Measurements from ENCODE around the gene ARHGEF7.

The ARHGEF7 gene

DNA sequence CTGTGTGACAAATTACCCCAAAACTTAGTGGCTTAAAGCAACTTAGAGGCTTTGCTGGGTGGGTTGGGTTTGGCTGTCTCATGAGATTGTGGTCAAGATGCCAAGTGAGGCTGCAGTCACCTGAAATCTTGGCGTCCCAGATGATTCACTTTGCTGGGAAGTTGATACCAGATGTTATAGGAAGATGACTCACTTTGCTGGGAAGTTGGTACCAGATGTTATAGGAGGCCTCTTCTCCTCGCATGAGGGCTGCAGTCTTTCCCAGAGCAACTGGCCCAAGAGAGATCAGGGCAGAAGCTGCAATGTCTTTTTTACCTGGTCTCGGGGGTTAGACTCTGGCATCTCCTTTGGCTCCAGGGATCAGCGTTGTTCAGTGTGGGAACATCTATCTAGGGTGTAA is 222.1 kb downstream of the ARHGEF7 start:
- DNase-seq (ENCODE audit: low read depth) = no peak
- TF ChIP-seq, protein P1, sequence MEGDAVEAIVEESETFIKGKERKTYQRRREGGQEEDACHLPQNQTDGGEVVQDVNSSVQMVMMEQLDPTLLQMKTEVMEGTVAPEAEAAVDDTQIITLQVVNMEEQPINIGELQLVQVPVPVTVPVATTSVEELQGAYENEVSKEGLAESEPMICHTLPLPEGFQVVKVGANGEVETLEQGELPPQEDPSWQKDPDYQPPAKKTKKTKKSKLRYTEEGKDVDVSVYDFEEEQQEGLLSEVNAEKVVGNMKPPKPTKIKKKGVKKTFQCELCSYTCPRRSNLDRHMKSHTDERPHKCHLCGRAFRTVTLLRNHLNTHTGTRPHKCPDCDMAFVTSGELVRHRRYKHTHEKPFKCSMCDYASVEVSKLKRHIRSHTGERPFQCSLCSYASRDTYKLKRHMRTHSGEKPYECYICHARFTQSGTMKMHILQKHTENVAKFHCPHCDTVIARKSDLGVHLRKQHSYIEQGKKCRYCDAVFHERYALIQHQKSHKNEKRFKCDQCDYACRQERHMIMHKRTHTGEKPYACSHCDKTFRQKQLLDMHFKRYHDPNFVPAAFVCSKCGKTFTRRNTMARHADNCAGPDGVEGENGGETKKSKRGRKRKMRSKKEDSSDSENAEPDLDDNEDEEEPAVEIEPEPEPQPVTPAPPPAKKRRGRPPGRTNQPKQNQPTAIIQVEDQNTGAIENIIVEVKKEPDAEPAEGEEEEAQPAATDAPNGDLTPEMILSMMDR (IDR thresholded peaks at IDR 0.05; ENCODE audit: control insufficient read depth, extremely low read depth, insufficient read depth) = no peak
- H3K4me3 ChIP-seq (ENCODE audit: low read depth, low read length) = no peak overlapping the region

DNA sequence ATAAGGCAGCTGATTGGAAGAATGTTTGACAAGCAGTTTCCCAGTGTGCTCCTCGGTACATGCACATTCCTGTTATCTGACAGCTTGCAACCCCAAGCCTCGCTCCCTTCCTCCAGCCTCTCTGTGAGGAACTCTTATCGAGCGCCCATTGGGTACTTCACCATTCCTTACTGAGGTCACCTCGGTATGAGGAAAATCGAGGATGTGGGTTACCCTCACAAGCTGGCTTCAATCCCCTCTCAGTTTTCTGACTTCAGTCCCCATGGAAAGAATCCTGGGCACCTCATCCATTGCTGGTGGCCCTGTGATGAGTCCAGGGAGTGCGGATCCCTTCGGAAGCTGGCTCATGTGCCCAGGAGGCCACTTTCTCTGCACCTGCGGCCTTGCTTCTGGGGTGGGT is 222.6 kb downstream of the ARHGEF7 start:
- TF ChIP-seq, protein P1 (IDR thresholded peaks at IDR 0.05; ENCODE audit: control insufficient read depth, extremely low read depth, insufficient read depth) = no peak

DNA sequence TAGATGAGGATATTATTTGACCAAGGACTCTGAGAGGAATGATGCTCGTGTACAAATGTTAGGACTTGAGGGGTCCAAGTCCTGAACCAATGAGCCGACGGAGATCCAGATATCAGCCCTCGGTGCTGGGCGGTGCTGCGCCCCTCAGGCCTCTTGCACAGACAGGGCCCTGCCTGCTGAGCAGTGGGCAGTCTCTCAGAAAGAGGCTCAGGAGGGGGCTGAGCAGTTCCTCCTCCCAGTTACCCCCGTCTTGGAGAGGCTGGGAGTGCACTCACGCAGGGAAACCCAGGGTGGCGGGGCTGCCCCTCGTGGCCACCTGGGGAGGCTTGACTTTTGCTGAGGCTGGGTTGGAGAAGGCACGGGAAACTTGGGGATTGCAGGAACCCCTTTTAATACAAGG is 223.7 kb downstream of the ARHGEF7 start:
- DNase-seq (ENCODE audit: low read depth) = no peak
- TF ChIP-seq, protein P1 (IDR thresholded peaks at IDR 0.05; ENCODE audit: control insufficient read depth, extremely low read depth, insufficient read depth) = no peak
- H3K4me3 ChIP-seq (ENCODE audit: low read depth, low read length) = no peak overlapping the region

More for the DNA sequence above, 222.6 kb downstream of the ARHGEF7 start:
- H3K4me3 ChIP-seq (ENCODE audit: low read depth, low read length) = no peak overlapping the region
- DNase-seq (ENCODE audit: low read depth) = no peak

GRCh38 chr13:111339366-111340143 is 224.4 kb downstream of the ARHGEF7 start:
- TF ChIP-seq, protein P1 (IDR thresholded peaks at IDR 0.05; ENCODE audit: control insufficient read depth, extremely low read depth, insufficient read depth) = no peak
- DNase-seq (ENCODE audit: low read depth) = no peak

DNA sequence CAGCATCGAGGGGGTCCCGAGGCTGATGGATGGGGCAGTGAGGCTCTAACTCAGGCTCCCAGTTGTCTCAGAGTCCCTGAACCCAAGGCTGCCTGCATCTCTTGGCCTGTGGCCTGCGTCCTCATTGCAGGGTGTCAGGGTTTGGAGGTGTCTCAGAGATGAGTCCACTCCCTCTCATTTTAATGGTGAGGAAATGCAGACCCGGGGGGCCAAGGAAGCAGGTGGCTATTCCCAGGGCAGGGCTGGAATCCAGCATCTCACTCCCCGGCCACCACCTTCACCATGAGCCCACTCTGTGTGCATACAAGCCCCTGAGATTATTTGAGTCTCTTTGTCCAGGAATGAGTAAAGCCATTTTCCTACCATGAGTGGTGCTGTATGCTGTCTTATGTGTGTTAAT is 226.8 kb downstream of the ARHGEF7 start:
- no peak overlapping the region for H3K4me3 ChIP-seq (ENCODE audit: low read depth, low read length)
- no peak for DNase-seq (ENCODE audit: low read depth)

More at GRCh38 chr13:111339366-111340143, 224.4 kb downstream of the ARHGEF7 start:
- no peak overlapping the region for H3K4me3 ChIP-seq (ENCODE audit: low read depth, low read length)

DNA sequence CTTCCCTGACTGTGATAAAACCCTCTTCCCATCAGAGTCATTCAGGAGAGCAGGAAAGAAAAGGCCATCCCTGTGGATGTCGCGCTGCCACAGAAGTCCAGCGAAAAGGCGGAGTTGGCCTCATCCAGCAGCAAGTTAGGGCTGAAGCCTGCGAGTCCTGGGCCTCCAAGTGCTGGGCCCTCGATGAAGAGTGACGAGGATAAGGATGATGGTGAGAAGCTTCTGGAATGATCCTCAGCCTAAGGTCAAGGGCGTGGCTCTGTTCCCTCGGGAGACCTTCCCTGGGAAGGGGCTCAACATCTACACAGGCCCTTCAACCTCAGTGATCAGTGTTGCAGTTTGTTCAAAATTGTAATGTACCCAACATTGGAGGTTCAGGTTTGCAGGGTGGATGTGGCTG is 227.6 kb downstream of the ARHGEF7 start:
- no peak overlapping the region for H3K4me3 ChIP-seq (ENCODE audit: low read depth, low read length)
- no peak for DNase-seq (ENCODE audit: low read depth)
- TF ChIP-seq, protein P1 (IDR thresholded peaks at IDR 0.05; ENCODE audit: control insufficient read depth, extremely low read depth, insufficient read depth) = no peak

More for the DNA sequence above, 226.8 kb downstream of the ARHGEF7 start:
- TF ChIP-seq, protein P1 (IDR thresholded peaks at IDR 0.05; ENCODE audit: control insufficient read depth, extremely low read depth, insufficient read depth) = no peak

All from LNCaP clone FGC (cell line).